HG03159 (cell line): ENCODE measurements around the gene SEMA3F.

Experiments used
- ATAC-seq: cut with Tn5 transposase; IDR thresholded peaks from one replicate; pipeline ENCODE4 v1.9.1; 2021; ENCODE audit warnings: mild to moderate bottlenecking, moderate library complexity; ENCODE audit not compliant: unreplicated experiment

SEMA3F gene

GRCh38 chr3:50132421-50133282, 22.5 kb upstream of the SEMA3F start:
- no peak for ATAC-seq

GRCh38 chr3:50133283-50133615, 21.9 kb upstream of the SEMA3F start:
- no peak for ATAC-seq

GRCh38 chr3:50134367-50134766, 20.8 kb upstream of the SEMA3F start:
- no peak for ATAC-seq

GRCh38 chr3:50135964-50136363, 19.2 kb upstream of the SEMA3F start:
- no peak for ATAC-seq

- no peak for ATAC-seq
Measured at GRCh38 chr3:50136714-50137405, 18.3 kb upstream of the SEMA3F start.

- no peak for ATAC-seq
Measured at GRCh38 chr3:50137531-50137930, 17.6 kb upstream of the SEMA3F start.

GRCh38 chr3:50138266-50139200, 16.6 kb upstream of the SEMA3F start:
- no peak for ATAC-seq

GRCh38 chr3:50139308-50139707, 15.8 kb upstream of the SEMA3F start:
- ATAC-seq, result no peak

GRCh38 chr3:50139718-50140423, 15.3 kb upstream of the SEMA3F start:
- no peak for ATAC-seq

- no peak for ATAC-seq
Measured at GRCh38 chr3:50140990-50141389, 14.1 kb upstream of the SEMA3F start.

GRCh38 chr3:50146316-50146901, 8.7 kb upstream of the SEMA3F start:
- ATAC-seq, result no peak

- ATAC-seq, result no peak
Measured at GRCh38 chr3:50147016-50147415, 8.1 kb upstream of the SEMA3F start.

- no peak for ATAC-seq
Measured at GRCh38 chr3:50147447-50147846, 7.7 kb upstream of the SEMA3F start.

- no peak for ATAC-seq
Measured at GRCh38 chr3:50147861-50148260, 7.3 kb upstream of the SEMA3F start.

- no peak for ATAC-seq
Measured at GRCh38 chr3:50150404-50150750, 4.7 kb upstream of the SEMA3F start.

GRCh38 chr3:50150863-50151686, 4.0 kb upstream of the SEMA3F start:
- ATAC-seq, result no peak

GRCh38 chr3:50151728-50152127, 3.4 kb upstream of the SEMA3F start:
- no peak for ATAC-seq

- no peak for ATAC-seq
Measured at GRCh38 chr3:50153782-50154475, 1.2 kb upstream of the SEMA3F start.

- peak; percentile 26 for ATAC-seq
Measured at GRCh38 chr3:50154476-50154839, 666 bp upstream of the SEMA3F start.
